Lower leg skin (tissue), 4 donors: ENCODE data around the gene CGB5. TPM values are rescaled to one million over a fixed set of nuclear protein-coding genes. Genes with fewer than 3 reads are reported as not detected.
A peak's percentile ranks its signal among the peaks of the same experiment; 100 is the strongest.

Source experiments
- DNase-seq, 2 donors: peaks; one replicate each; pipeline ENCODE4 v3.0.0-alpha.2; 2019; ENCODE audit warnings: low spot score in 2 of 2
- H3K4me3 ChIP-seq: fragments of 200-600 bp; sonication (generic); 2 replicates; pipeline ENCODE4 v1.5.1; 2017; ENCODE audit warnings: mild to moderate bottlenecking, low read depth; ENCODE audit not compliant: poor library complexity, severe bottlenecking
- POLR2A ChIP-seq, 2 donors: fragments of 450-650 bp; IDR thresholded peaks; one replicate each; pipeline ENCODE4 v1.6.1; 2016 to 2017; ENCODE audit warnings: antibody characterized with exemption in 2 of 2, mild to moderate bottlenecking in 1 of 2, moderate library complexity in 1 of 2
- WGBS, 2 donors: methylation state at CpG; one replicate each; pipeline ENCODE4 v1.1.5; 2018; 5-methylcytosine and 5-hydroxymethylcytosine counted together
- intact Hi-C: fragments of 100-400 bp; cut with DNase I; formaldehyde crosslinking; loops from one replicate; pipeline ENCODE4 v1.15.0; 2023; ENCODE audit warnings: low total_unique reads
- total RNA-seq, 4 donors: library from RNA; depleted of rRNA; stranded (reverse); fragments of >200 nt; gene quantifications; one replicate each; pipeline ENCODE4 v1.1.0, GENCODE V29; 2016
- TF ChIP-seq, protein P1 (sequence below), 3 donors: fragments of 450-650 bp; IDR thresholded peaks; one replicate each; pipeline ENCODE4 v1.5.1; 2016; ENCODE audit warnings: antibody characterized with exemption in 3 of 3, mild to moderate bottlenecking in 3 of 3, moderate library complexity in 2 of 3

The CGB5 gene
- total RNA-seq, 4 donors from 2014 or later = not detected

- TF ChIP-seq POLR2A (IDR thresholded peaks at IDR 0.05) = no peak
- TF ChIP-seq, protein P1, sequence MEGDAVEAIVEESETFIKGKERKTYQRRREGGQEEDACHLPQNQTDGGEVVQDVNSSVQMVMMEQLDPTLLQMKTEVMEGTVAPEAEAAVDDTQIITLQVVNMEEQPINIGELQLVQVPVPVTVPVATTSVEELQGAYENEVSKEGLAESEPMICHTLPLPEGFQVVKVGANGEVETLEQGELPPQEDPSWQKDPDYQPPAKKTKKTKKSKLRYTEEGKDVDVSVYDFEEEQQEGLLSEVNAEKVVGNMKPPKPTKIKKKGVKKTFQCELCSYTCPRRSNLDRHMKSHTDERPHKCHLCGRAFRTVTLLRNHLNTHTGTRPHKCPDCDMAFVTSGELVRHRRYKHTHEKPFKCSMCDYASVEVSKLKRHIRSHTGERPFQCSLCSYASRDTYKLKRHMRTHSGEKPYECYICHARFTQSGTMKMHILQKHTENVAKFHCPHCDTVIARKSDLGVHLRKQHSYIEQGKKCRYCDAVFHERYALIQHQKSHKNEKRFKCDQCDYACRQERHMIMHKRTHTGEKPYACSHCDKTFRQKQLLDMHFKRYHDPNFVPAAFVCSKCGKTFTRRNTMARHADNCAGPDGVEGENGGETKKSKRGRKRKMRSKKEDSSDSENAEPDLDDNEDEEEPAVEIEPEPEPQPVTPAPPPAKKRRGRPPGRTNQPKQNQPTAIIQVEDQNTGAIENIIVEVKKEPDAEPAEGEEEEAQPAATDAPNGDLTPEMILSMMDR (IDR thresholded peaks at IDR 0.05) = no peak
- WGBS, 2 donors = 73 to 83% methylated on average over 22 to 23 of the region's 25 CpGs
- no peak for DNase-seq
- H3K4me3 ChIP-seq = no peak overlapping the region
- intact Hi-C loops = no loop called here
These were observed 17.8 kb downstream of the CGB5 start for GRCh38 chr19:49061445-49061844.

DNA sequence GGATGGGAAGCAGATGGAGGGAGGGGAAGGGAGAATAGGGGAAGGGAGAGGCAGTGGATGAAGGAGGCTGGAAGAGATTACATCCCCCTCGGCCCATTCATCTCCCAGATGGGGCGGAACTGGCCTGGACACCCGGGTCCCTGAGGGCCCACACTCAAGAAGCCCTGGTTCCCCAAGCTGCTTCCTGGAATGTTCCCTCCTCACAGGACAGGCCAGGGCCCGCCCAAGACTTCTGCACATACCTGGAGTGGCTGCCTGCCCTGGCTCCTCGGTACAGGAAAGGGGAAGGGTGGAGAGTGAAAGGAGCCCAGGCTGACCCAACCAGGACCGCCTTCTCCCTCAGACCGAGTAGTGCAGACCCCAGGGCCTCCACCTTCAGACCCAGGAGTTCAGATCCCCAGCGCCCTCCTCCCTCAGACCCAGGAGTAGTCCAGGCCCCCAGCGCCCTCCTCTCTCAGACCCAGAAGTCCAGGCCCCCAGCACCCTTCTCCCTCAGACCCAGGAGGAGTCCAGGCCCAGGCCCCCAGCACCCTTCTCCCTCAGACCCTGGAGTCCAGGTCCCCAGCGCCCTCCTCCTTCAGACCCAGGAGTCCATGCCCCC is 20.5 kb downstream of the CGB5 start:
- no peak for DNase-seq
- TF ChIP-seq, protein P1 (IDR thresholded peaks at IDR 0.05) = no peak
- TF ChIP-seq POLR2A (IDR thresholded peaks at IDR 0.05) = no peak
- WGBS, 2 donors = 21 to 37% methylated on average over 8 to 10 of the region's 10 CpGs
- intact Hi-C loops = no loop called here
- H3K4me3 ChIP-seq = no peak overlapping the region

GRCh38 chr19:49064768-49065611 is 21.3 kb downstream of the CGB5 start, which contains the start of gene NTF4:
Gene NTF4, minus strand, starts transcription at chr19:49064818. Its CDS starts 2,821 bp downstream, at chr19:49061997.
- no peak for TF ChIP-seq POLR2A (IDR thresholded peaks at IDR 0.05)
- TF ChIP-seq, protein P1 (IDR thresholded peaks at IDR 0.05) = no peak
- WGBS, 2 donors = 5 to 9% methylated on average over 17 to 35 of the region's 53 CpGs
- intact Hi-C loops = no loop called here
- H3K4me3 ChIP-seq = no peak within 1 kb of the TSS
- DNase-seq = peak in 1 of 2 donors; percentile 89

GRCh38 chr19:49065905-49066512 is 22.4 kb downstream of the CGB5 start:
- DNase-seq = no peak
- 54 to 56% methylated on average over 13 of the region's 13 CpGs for WGBS, 2 donors
- no peak overlapping the region for H3K4me3 ChIP-seq
- no peak for TF ChIP-seq POLR2A (IDR thresholded peaks at IDR 0.05)
- TF ChIP-seq, protein P1 (IDR thresholded peaks at IDR 0.05) = no peak
- intact Hi-C loops = no loop called here

- WGBS, 2 donors = 43 to 62% methylated on average over 3 of the region's 3 CpGs
- no peak overlapping the region for H3K4me3 ChIP-seq
- no peak for DNase-seq
- no peak for TF ChIP-seq POLR2A (IDR thresholded peaks at IDR 0.05)
- TF ChIP-seq, protein P1 (IDR thresholded peaks at IDR 0.05) = no peak
- intact Hi-C loops = no loop called here
These were observed 23.9 kb downstream of the CGB5 start for GRCh38 chr19:49067554-49067953.
